COLO668 (cell line): ENCODE data around the gene RAB8B.

ENCODE experiments used
- DNase-seq: peaks from one replicate; lab custom pipeline; 2025; ENCODE audit not compliant: unreplicated experiment; lab: John Stamatoyannopoulos, UW

The RAB8B gene

DNA sequence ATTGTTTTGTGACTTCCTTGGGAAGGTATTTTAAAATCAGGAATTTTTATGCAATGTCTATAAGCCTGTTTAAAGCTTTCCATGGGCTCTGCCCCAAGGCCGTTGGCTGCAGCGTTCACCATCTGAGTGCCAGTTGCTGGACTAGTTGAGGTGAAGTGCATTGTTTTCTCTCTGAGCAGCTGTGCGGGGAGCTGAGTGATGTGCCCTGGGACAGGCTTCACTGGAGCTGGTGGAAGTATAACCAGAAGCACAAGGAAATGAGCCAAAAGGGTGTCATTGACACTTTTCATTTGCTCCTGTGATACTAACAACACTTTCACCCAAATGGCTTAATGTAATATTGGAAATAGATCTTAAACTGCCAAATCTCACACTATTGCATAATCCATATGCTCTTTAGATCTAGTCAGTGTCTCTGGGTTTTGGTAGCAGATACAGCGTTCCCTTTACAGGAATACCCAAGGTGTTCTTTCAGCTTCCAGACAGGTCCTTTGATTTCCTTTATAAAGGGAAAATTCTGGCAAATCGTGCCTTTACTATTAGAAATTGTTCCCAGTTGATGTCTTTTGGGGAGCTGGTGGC lies 117.2 kb downstream of the RAB8B start:
- DNase-seq, result no peak

DNA sequence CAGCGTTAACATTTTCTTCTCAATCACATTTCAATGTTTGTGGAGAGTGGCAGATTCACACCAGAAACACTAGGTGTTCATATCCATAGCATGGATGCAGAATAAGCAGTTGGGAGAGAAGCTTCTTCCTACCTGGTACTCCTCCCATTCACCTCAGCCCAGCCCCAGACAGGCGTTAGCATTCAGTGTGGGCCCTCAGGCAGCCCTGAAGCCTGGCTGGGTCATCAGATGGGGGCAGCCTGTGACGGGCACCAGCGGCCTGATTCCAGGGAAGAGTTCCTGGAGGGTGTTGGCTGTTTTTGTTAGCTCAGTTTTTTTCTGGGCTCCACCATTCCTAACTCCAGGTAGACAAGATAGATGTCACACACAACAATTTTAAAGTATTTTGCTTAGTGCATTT lies 119.1 kb downstream of the RAB8B start:
- no peak for DNase-seq

DNA sequence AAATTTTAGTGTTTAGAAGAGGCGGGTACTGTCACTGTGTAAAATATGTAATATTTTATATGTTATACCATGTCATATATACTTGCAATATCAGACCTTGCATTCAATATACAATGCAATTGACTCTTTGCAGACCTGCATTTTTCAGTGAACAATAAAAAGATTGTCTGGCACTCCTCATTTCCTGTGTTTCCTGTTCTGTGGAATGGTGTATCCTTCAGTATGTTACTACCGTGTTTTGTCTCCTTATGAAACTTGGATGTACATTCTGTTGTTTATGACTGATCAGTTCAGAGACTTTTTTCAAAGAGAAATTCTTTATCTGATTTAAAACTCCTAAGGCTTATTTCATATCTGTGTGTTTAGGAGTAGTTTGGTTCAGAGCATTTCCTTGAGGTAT lies 119.5 kb downstream of the RAB8B start:
- DNase-seq, result no peak

DNA sequence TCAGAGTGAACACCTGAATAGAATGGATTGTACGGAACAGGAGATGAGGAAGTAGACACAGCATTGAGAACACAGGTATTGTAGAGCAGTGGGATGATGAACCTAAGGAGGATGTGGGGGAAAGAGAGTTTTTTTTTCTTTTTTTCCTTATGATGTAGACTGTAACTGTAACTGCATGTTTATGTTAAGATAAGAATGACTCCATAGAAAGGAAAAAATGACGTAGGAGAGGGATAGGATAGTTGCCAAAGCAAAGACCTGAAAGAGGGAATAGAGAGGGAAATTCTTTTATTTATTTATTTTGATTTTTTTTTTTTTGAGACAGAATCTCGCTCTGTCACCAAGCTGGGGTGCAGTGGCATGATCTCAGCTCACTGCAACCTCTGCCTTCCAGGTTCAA lies 121.2 kb downstream of the RAB8B start:
- DNase-seq, result no peak

DNA sequence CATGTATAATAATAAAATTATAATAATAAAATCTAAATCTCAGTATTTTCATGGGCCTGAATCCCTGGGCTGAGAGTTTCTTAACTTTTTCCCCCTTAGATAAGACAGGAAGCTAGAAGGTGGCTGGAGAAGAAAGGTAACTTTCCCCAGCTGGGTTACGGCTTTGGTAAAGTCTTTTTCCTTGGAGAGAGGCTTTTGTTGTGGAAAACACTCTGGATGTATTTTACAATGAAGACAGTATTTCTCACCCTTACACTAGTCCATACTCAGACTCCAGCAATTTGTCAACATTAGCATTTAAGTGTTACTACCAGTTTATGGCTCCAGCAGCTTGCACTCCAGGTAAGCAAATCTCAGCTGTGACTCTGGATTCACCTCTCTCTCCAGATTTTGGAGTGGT lies 122.9 kb downstream of the RAB8B start:
- DNase-seq, result no peak

DNA sequence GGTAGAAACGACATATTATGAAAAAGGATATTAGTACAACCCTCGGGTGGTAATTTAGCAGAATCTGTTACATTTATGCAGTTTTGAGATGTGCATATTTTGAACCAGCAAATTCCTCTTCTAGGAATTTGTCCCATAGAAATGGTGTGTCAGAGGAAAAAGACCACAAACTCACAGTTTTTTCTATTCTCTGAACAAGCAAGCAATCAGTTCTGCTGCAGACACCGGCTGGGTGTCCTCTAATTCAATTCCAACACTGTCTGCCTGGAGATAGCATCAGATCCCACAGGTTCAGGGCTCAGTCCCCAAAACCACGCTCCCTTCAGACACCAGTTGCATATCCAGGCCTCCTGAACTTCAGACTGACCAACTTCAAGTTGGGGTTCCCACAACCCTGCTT lies 124.4 kb downstream of the RAB8B start:
- no peak for DNase-seq

DNA sequence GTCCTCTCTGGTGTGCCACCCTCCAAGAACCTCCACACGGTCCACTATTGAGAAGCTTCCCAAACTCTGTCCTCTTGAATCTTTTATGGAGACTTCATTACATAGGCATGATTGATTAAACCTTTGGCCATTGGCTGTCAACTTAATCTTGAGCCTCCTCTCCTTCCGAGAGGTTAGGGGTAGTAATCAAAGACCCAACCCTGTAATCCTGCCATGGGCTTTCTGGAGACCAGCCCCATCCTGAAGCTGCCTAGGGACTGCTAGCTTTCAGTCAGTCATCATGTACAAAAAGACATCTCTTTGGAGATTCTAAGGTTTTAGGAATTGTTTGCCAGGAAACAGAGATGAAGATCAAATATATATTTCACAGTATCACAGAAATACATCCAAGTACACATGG lies 125.0 kb downstream of the RAB8B start:
- no peak for DNase-seq
